PC-9 (cell line): ENCODE results near the gene TENM4. TPM values are rescaled to one million over a fixed set of nuclear protein-coding genes. Genes with fewer than 3 reads are reported as not detected.

ENCODE experiments used
- BruUV-seq: library from RNA; stranded (reverse); fragments of 400-500 nt; replicated peaks from 2 replicates; lab custom pipeline; 2021; lab: Mats Ljungman, UMichigan
- CTCF ChIA-PET: fragments of 300-600 bp; sonication (Branson Sonifier 250); formaldehyde crosslinking; loops from one replicate; lab custom pipeline; 2022; ENCODE audit warnings: antibody characterized with exemption; lab: Charles Lee
- POLR2A ChIA-PET: fragments of 300-600 bp; sonication (Branson Sonifier 250); formaldehyde crosslinking; loops from one replicate; lab custom pipeline; 2022; ENCODE audit warnings: antibody characterized with exemption; ENCODE audit not compliant: unreplicated experiment; lab: Charles Lee
- DNase-seq, 2 experiments: peaks; one replicate each; pipeline versions ENCODE4 v3.0.0 to v3.0.0-alpha.2; 2015 to 2022; ENCODE audit warnings: mixed read lengths in 1 of 2
- H2AFZ ChIP-seq: fragments of 200-600 bp; sonication (generic); 2 replicates; pipeline ENCODE4 v1.8.1; 2017; ENCODE audit warnings: antibody characterized with exemption
- H3F3A ChIP-seq: fragments of 200-600 bp; sonication (generic); 2 replicates; pipeline ENCODE4 v1.8.1; 2017; ENCODE audit warnings: antibody characterized with exemption, mild to moderate bottlenecking, low read depth; ENCODE audit not compliant: insufficient read depth
- H3K27ac ChIP-seq: fragments of 200-600 bp; sonication (generic); 2 replicates; pipeline ENCODE4 v1.6.1; 2016; ENCODE audit warnings: mixed run types
- H3K27me3 ChIP-seq: fragments of 200-600 bp; sonication (generic); 2 replicates; pipeline ENCODE4 v1.6.1; 2016; ENCODE audit warnings: low read depth, mixed run types; ENCODE audit not compliant: insufficient read depth
- H3K36me3 ChIP-seq: fragments of 200-600 bp; sonication (generic); 2 replicates; pipeline ENCODE4 v1.6.1; 2016; ENCODE audit warnings: low read depth, mixed run types
- H3K4me1 ChIP-seq: fragments of 200-600 bp; sonication (generic); replicated peaks from 2 replicates; pipeline ENCODE4 v1.6.1; 2016; ENCODE audit warnings: mixed run types; ENCODE audit not compliant: insufficient read depth
- H3K4me2 ChIP-seq: fragments of 200-600 bp; sonication (generic); 2 replicates; pipeline ENCODE4 v1.6.1; 2017; ENCODE audit warnings: mixed run types
- H3K4me3 ChIP-seq: fragments of 200-600 bp; sonication (generic); 2 replicates; pipeline ENCODE4 v1.6.1; 2016; ENCODE audit warnings: mixed run types
- H3K79me2 ChIP-seq: fragments of 200-600 bp; sonication (generic); 2 replicates; pipeline ENCODE4 v1.6.1; 2017; ENCODE audit warnings: low read depth, mixed run types
- H3K9me2 ChIP-seq: fragments of 200-600 bp; sonication (generic); 2 replicates; pipeline ENCODE4 v1.8.1; 2017; ENCODE audit warnings: mild to moderate bottlenecking; ENCODE audit not compliant: insufficient read depth
- H3K9me3 ChIP-seq: fragments of 200-600 bp; sonication (generic); 2 replicates; pipeline ENCODE4 v1.8.1; 2016; ENCODE audit warnings: low read depth; ENCODE audit not compliant: insufficient read depth
- H4K20me1 ChIP-seq: fragments of 200-600 bp; sonication (generic); 2 replicates; pipeline ENCODE4 v1.8.1; 2017; ENCODE audit not compliant: insufficient read depth
- EZH2 ChIP-seq: fragments of 200-600 bp; sonication (generic); IDR thresholded peaks from 2 replicates; pipeline ENCODE4 v1.8.0; 2017; ENCODE audit warnings: antibody characterized with exemption, low read depth
- intact Hi-C: fragments of 100-400 bp; cut with micrococcal nuclease; formaldehyde crosslinking; loops from one replicate; pipeline ENCODE4 v1.10.0; 2022; ENCODE audit not compliant: unreplicated experiment
- total RNA-seq: library from RNA; stranded (reverse); gene quantifications from 2 replicates; pipeline ENCODE4 v1.2.3, GENCODE V29; 2021
- TF ChIP-seq, protein P1 (sequence below): fragments of 200-600 bp; sonication (generic); conservative IDR thresholded peaks from 2 replicates; pipeline ENCODE4 v1.6.1; 2017; ENCODE audit warnings: mixed run types, antibody characterized with exemption, mild to moderate bottlenecking, moderate library complexity

The TENM4 gene
- total RNA-seq, 1 experiment from 2014 or later, result not detected

DNA sequence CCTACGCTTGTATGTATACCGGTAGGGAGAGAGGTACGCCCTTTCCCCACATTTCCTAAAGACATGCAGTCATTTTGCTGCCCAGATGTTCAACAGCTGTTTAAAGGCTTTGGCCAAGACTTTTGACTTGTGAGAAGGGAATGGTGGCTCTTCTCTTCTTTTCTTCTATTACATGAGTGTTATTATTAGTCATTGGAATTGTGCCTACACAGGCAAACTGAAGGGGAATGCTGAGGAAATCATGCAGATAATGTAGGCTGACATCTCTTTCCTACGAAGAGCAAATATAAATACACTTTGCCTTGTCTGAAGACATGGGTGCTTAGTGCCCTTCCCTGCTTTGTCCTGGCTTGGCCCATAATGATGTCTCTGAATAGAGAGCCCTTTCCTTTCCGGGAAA lies 671.9 kb downstream of the TENM4 start:
- Histone ChIP-seq H3K4me1 (no peaks in the 10 kb centered on the region), H3F3A (no peaks in the 10 kb centered on the region), H3K27me3 (peaks cover 72% of the 10 kb centered on the region), H3K4me2 (no peak overlapping the region), H3K4me3 (no peak overlapping the region), H3K9me2 (no peaks in the 10 kb centered on the region), H3K36me3 (no peaks in the 10 kb centered on the region), H2AFZ (no peak overlapping the region), H4K20me1 (no peaks in the 10 kb centered on the region), H3K9me3 (no peaks in the 10 kb centered on the region), H3K27ac (no peak overlapping the region), H3K79me2 (no peaks in the 10 kb centered on the region)
- CTCF ChIA-PET, result no interaction called here
- intact Hi-C loops, result no loop called here
- DNase-seq, result no peak
- BruUV-seq, result no TSS peak
- TF ChIP-seq, protein P1, sequence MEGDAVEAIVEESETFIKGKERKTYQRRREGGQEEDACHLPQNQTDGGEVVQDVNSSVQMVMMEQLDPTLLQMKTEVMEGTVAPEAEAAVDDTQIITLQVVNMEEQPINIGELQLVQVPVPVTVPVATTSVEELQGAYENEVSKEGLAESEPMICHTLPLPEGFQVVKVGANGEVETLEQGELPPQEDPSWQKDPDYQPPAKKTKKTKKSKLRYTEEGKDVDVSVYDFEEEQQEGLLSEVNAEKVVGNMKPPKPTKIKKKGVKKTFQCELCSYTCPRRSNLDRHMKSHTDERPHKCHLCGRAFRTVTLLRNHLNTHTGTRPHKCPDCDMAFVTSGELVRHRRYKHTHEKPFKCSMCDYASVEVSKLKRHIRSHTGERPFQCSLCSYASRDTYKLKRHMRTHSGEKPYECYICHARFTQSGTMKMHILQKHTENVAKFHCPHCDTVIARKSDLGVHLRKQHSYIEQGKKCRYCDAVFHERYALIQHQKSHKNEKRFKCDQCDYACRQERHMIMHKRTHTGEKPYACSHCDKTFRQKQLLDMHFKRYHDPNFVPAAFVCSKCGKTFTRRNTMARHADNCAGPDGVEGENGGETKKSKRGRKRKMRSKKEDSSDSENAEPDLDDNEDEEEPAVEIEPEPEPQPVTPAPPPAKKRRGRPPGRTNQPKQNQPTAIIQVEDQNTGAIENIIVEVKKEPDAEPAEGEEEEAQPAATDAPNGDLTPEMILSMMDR, result no peak
- no peak for TF ChIP-seq EZH2
- POLR2A ChIA-PET, result no interaction called here

DNA sequence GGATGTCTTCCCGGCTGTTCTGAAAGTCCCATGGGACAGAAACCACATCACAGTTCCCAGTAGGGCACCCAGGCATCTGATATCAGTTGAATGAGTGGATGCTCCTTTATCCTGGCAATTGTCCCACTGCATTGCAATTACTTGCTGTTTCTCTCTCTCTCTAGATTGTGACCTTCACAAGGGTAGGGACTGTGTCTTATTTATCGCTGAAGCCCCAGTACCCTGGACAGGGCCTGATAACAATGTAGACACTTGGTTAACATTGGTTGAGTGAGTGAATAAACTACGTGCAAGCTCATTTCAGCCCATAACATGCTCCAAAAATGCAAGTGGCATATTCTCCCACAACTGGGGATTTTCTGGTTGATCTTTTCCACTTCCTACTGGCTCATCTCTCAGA lies 672.5 kb downstream of the TENM4 start:
- Histone ChIP-seq H2AFZ (no peak overlapping the region), H3F3A (no peaks in the 10 kb centered on the region), H3K36me3 (no peaks in the 10 kb centered on the region), H3K9me2 (no peaks in the 10 kb centered on the region), H3K4me2 (no peak overlapping the region), H3K4me1 (no peaks in the 10 kb centered on the region), H3K9me3 (no peaks in the 10 kb centered on the region), H3K27ac (no peak overlapping the region), H3K79me2 (no peaks in the 10 kb centered on the region), H3K27me3 (peaks cover 69% of the 10 kb centered on the region), H3K4me3 (no peak overlapping the region), H4K20me1 (no peaks in the 10 kb centered on the region)
- DNase-seq, result no peak
- BruUV-seq, result no TSS peak
- TF ChIP-seq, protein P1, result no peak
- TF ChIP-seq EZH2, result no peak
- ChIA-PET CTCF (no interaction called here), POLR2A (no interaction called here)
- intact Hi-C loops, result no loop called here

DNA sequence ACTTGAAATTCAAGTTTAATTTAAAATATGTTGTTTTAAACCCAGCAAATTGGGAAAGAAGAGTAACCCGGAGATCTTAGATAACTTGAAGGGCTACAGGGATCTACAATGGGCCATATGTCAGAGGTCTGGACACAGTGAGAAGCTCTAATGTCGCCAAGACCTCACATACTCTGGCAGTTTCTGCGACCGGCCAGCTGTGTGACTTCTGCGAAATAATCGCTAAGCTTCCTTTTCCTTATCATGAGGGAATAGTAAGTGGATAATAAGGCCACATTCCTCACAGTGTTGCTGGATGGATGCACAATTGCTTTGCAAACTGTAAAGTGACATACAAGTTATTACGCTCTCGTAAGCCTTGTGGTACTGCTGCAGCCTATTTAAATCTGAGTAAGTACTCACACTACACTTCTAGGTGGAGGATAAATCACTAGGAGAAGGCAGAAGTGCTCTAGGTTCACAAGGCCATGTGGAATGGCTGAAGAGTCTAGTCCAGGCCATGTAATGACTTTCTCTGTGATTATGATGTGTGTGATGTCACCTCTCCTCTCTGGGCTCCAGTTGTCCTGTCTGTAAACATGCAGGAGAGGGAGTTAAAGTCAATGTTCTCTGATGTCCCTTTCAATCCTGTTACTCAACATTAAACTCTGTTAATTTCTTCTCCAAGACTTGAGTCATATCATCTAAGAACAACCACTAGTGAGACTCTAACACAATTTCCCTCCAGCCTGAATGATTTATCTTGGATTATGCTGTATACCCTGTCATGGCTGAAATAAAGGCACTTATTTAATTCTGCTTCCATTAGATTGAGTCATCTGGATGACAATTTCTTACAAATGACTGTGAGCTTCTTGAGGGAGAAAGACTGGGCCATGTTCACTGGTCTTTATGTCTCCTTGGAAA lies 673.5 kb downstream of the TENM4 start:
- H3K9me2 ChIP-seq, result no peaks in the 10 kb centered on the region
- BruUV-seq, result no TSS peak
- DNase-seq, result no peak
- no peaks in the 10 kb centered on the region for H3K9me3 ChIP-seq
- TF ChIP-seq EZH2, result no peak
- TF ChIP-seq, protein P1, result no peak
- H3K36me3 ChIP-seq, result no peaks in the 10 kb centered on the region
- no peak overlapping the region for H3K4me2 ChIP-seq
- POLR2A ChIA-PET, result interaction anchor here (0.7 kb wide), 1 partner anchor 348 kb away, joined by 9 read pairs; no protein-coding TSS in a partner anchor
- no peaks in the 10 kb centered on the region for H4K20me1 ChIP-seq
- H3F3A ChIP-seq, result no peaks in the 10 kb centered on the region
- no peak overlapping the region for H3K27ac ChIP-seq
- intact Hi-C loops, result no loop called here
- no peak overlapping the region for H3K4me3 ChIP-seq
- peaks cover 59% of the 10 kb centered on the region for H3K27me3 ChIP-seq
- H3K4me1 ChIP-seq, result no peaks in the 10 kb centered on the region
- H2AFZ ChIP-seq, result no peak overlapping the region
- H3K79me2 ChIP-seq, result no peaks in the 10 kb centered on the region
- CTCF ChIA-PET, result no interaction called here
